ENCODE results near the gene GALNT17.

The GALNT17 gene

DNA sequence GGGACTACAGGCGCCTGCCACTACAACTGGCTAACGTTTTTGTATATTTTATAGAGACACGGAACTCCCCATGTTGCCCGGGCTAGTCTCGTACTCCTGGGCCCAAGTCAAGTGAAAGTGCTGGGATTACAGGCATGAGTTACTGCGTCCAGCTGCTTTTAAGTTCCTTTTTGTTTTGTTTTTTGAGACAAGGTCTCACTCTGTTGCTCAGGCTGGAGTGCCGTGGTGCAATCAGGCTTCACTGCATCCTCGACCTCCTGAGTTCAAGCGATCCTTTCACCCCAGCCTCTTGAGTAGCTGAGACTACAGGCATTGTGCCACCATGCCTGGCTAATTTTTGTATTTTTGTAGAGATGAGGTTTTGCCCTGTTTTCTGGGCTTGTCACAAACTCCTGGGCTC, 155.0 kb downstream of the GALNT17 start:
- DNase-seq, result no peak

GRCh38 chr7:71290452-71290851, 158.5 kb downstream of the GALNT17 start:
- DNase-seq, result no peak

- no peak for DNase-seq
Observed at GRCh38 chr7:71298378-71298777, 166.4 kb downstream of the GALNT17 start.

- DNase-seq, result no peak
Observed at GRCh38 chr7:71300086-71300485, 168.1 kb downstream of the GALNT17 start.

DNA sequence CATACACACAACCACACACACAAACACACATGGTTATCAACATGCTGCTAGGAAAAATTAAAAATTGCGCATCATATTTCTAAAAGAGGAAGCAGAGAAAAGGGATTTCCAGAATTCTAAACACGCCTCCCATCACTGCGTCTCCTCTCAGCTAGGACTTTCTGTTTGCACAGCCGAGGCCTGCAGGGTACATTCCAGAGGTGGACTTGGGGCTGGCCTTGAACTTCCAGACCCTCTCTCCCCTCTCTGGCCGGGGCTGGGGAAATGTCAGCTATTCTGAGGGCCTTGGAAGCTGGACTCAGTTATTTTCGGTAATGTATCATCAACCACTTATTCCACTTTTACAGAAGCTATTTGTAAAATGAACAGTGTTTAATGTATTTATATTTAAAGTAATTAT, 168.7 kb downstream of the GALNT17 start:
- DNase-seq, result no peak

DNA sequence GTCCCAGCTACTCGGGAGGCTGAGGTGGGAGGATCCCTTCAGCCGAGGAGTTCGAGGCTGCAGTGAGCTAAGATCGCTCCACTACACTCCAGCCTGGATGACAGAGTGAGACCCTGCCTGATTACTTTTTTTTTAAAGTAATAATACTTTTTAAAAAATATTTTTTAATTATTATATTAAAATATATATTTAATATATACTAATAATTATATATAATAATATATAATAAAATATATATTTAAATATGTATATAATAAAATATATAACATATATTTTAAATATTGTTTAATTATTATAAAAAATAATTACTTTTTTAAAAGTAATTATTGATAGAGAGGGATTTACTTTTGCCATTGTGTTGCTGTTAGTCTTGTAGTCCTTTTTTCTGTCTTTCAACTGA, 169.2 kb downstream of the GALNT17 start:
- no peak for DNase-seq

GRCh38 chr7:71303566-71303965, 171.6 kb downstream of the GALNT17 start:
- no peak for DNase-seq

DNA sequence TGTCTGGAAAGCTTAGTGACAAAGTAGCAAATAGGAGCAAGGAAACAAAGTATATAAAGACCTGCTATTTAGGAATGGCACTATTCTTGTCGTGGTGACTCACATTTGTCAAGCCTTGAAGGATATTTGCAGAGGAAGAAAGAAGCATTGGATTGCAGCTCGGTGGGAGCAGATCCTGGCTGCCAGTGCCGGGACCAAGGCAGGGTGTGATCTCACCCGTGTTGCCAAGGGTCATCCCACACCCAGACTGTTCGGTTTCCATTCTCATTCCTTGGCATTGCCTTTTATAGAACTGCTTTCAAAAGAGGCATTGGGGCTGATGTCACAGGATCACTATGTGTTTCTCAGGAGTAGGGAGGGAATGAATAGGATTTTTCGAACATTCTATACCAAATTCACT, 176.2 kb downstream of the GALNT17 start:
- DNase-seq, result no peak

DNA sequence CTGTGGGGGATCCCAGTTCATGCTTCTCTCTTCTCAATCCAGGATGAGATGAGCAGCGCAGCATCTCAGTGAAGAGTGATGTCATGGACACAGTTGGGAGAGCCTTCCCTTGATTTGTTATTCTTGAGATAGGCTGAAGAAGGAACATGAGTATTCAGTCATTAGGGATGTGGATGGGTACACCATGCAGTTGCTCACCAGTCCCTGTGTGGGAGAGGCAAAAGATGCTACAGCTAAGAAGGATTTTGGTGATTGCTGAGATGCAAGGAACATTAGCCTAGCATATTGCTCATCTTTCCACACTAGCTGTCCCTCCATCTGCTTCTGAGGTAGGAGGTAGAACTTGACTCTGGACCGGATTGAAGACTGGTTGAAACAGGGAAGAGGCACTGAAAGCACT, 179.6 kb downstream of the GALNT17 start:
- no peak for DNase-seq

- DNase-seq, result no peak
Observed at GRCh38 chr7:71312755-71313490, 181.0 kb downstream of the GALNT17 start.

GRCh38 chr7:71313553-71313952, 181.6 kb downstream of the GALNT17 start:
- DNase-seq, result no peak

GRCh38 chr7:71320916-71321315, 189.0 kb downstream of the GALNT17 start:
- no peak for DNase-seq

- no peak for DNase-seq
Observed at GRCh38 chr7:71322201-71322600, 190.3 kb downstream of the GALNT17 start.

DNA sequence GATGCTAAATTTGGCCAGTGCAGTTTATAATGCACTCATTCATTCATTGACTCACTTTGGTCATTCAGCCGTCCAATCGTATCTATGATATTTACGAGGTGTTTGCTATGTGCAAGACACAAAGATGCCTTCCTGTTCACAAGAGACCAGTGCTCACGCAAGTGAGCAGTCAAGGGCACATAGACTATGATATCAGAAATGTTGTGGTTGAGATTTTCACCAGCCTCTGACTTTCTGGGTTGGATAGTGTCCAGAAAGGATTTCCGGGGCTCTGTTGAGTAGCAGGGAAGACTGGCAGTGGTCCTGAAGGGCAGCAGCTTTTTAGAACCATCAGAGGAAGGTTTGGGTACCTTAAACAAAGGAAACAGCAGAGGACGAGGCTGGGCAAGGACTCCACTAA, 191.8 kb downstream of the GALNT17 start:
- DNase-seq, result no peak

DNA sequence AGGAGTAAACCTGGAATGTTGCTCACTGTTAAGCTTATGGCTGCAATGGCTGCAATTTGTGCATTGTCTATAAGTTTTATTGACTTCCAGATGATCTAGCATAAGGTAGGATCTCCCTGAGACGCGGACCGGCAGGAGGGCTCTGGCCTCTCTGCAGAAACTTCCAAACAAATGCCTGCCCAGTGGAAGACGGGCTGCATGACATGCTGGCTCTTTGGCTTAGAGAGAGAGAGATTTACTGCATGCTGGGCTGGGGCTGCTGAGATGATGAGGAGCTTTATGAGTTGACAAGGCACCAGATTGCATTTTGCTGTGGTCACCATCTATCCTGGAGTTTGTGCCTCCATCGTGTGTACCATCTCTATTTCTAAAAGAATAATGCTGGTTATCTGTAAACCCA, 193.2 kb downstream of the GALNT17 start:
- DNase-seq, result no peak

DNA sequence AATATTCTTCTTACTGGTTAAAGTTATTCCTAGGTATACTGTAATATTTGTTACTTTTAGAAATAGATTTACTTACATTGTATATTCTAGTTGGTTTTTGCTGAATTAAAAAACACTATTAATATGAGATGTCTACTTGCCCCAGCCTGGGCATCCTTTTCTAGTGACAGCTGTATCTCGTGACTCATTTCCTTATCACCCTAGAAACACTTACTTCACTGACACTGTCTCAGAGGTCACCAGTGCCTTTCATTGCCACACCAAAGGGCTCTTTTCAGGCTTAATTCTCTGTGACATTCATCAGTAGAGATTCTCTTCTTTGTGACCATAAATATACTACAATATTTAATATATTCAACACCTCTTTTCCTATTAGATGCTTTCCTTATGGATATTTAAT, 194.7 kb downstream of the GALNT17 start:
- DNase-seq, result no peak

GRCh38 chr7:71327946-71328345, 196.0 kb downstream of the GALNT17 start:
- DNase-seq, result no peak

GRCh38 chr7:71329030-71329660, 197.2 kb downstream of the GALNT17 start:
- DNase-seq, result no peak

- DNase-seq, result no peak
Observed at GRCh38 chr7:71332207-71332606, 200.3 kb downstream of the GALNT17 start.

- no peak for DNase-seq
Observed at GRCh38 chr7:71334541-71334940, 202.6 kb downstream of the GALNT17 start.

DNA sequence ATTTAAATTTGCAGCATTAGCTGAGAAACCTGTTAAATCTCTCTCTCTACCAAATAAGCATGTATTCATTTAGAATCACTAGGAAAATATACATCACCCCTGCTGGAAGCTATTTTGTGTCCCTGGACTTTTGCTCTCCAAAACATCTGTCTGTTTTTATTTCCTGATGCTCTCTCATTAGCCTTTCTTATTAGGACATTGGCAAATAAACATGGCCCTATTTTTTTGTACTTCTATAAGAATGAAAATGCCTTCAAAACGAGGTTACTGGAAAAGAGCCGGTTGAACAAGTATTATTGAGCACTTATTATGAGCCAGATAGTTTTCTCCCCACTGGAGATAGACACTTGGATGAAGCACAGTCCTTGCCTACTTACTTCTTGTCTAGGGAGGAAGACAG, 206.9 kb downstream of the GALNT17 start:
- no peak for DNase-seq

DNA sequence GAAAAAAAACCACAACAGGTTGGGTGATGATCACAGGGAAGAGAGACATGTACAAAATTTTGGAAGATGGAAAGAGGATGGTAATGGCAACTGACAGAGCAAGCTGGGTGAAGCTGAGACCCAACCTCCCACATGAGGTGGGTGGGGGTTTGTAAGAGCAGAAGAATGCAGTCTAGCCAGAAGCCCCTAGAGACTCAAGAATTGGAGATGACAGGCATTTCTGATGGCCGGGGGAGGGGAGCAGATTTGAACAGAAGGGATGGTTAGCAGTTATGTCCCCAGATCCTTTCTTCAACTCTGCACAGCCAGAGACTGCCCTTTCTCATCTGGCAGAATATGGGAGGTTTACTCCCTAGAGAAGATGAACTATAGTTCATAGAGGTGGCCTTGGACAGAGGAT, 208.0 kb downstream of the GALNT17 start:
- DNase-seq, result no peak

- DNase-seq, result no peak
Observed at GRCh38 chr7:71342202-71342601, 210.3 kb downstream of the GALNT17 start.

GRCh38 chr7:71343039-71343438, 211.1 kb downstream of the GALNT17 start:
- no peak for DNase-seq

- DNase-seq, result no peak
Observed at GRCh38 chr7:71343892-71344291, 211.9 kb downstream of the GALNT17 start.

Measured in NCI-H226 (cell line).